Skin epidermis (tissue), 12 donors: ENCODE data around the gene AVPI1.

Experiments
- H3K27ac ChIP-seq, 21 experiments: fragments of 200-600 bp; sonication (generic) in 11 of 21; one replicate each; pipeline ENCODE4 v1.5.0; 2020; ENCODE audit warnings: mild to moderate bottlenecking in 3 of 21, inconsistent platforms in 2 of 21, moderate library complexity in 2 of 21
- H3K4me3 ChIP-seq, 7 experiments: fragments of 200-600 bp; sonication (generic) in 2 of 7; one replicate each; pipeline ENCODE4 v1.5.0; 2020; ENCODE audit warnings: inconsistent platforms in 2 of 7, mild to moderate bottlenecking in 2 of 7, moderate library complexity in 1 of 7

The AVPI1 gene

GRCh38 chr10:97686962-97687784 is at the start of gene AVPI1:
Gene AVPI1, minus strand, starts transcription at chr10:97687241. Its CDS starts 7,336 bp downstream, at chr10:97679905.
- peak within 1 kb of the TSS in 20 of 21 experiments; percentile 70 to 97 (median 84) for H3K27ac ChIP-seq
- H3K4me3 ChIP-seq, result peak within 1 kb of the TSS; percentile 46 to 82 (median 67)

- H3K4me3 ChIP-seq, result peak overlapping the region; percentile 72 to 99 (median 97)
- H3K27ac ChIP-seq, result peak overlapping the region in 19 of 21 experiments; percentile 38 to 98 (median 97)
These were observed 49.4 kb upstream of the AVPI1 start for GRCh38 chr10:97736403-97736901.

- H3K27ac ChIP-seq, result no peak overlapping the region
- H3K4me3 ChIP-seq, result no peak overlapping the region
These were observed 47.0 kb upstream of the AVPI1 start for GRCh38 chr10:97734021-97734420.

- Histone ChIP-seq H3K4me3 (no peak overlapping the region), H3K27ac (no peak overlapping the region)
These were observed 46.2 kb upstream of the AVPI1 start for GRCh38 chr10:97733256-97733655.

GRCh38 chr10:97732052-97732359 is 45.0 kb upstream of the AVPI1 start:
- H3K27ac ChIP-seq, result no peak overlapping the region
- no peak overlapping the region for H3K4me3 ChIP-seq

GRCh38 chr10:97731346-97732051 is 44.5 kb upstream of the AVPI1 start:
- Histone ChIP-seq H3K4me3 (no peak overlapping the region), H3K27ac (no peak overlapping the region)

GRCh38 chr10:97729014-97729413 is 42.0 kb upstream of the AVPI1 start:
- no peak overlapping the region for H3K4me3 ChIP-seq
- no peak overlapping the region for H3K27ac ChIP-seq

GRCh38 chr10:97726636-97727178 is 39.7 kb upstream of the AVPI1 start:
- no peak overlapping the region for H3K4me3 ChIP-seq

GRCh38 chr10:97724341-97724941 is 37.4 kb upstream of the AVPI1 start:
- Histone ChIP-seq H3K27ac (peak overlapping the region in 1 of 21 experiments; percentile 38), H3K4me3 (no peak overlapping the region)

More at GRCh38 chr10:97726636-97727178, 39.7 kb upstream of the AVPI1 start:
- peak overlapping the region in 7 of 21 experiments; percentile 1 to 48 (median 29) for H3K27ac ChIP-seq

- H3K27ac ChIP-seq, result no peak overlapping the region
These were observed 36.0 kb upstream of the AVPI1 start for GRCh38 chr10:97723001-97723400.

GRCh38 chr10:97721871-97722780 is 35.1 kb upstream of the AVPI1 start:
- Histone ChIP-seq H3K27ac (peak overlapping the region in 1 of 21 experiments; percentile 13), H3K4me3 (no peak overlapping the region)

More at GRCh38 chr10:97723001-97723400, 36.0 kb upstream of the AVPI1 start:
- no peak overlapping the region for H3K4me3 ChIP-seq

GRCh38 chr10:97719602-97720001 is 32.6 kb upstream of the AVPI1 start:
- H3K4me3 ChIP-seq, result no peak overlapping the region
- H3K27ac ChIP-seq, result peak overlapping the region in 6 of 21 experiments; percentile 25 to 72 (median 48)

GRCh38 chr10:97718659-97719142 is 31.7 kb upstream of the AVPI1 start:
- Histone ChIP-seq H3K4me3 (no peak overlapping the region), H3K27ac (peak overlapping the region in 11 of 21 experiments; percentile 16 to 73 (median 56))

GRCh38 chr10:97718178-97718577 is 31.1 kb upstream of the AVPI1 start:
- peak overlapping the region in 10 of 21 experiments; percentile 26 to 73 (median 60) for H3K27ac ChIP-seq
- no peak overlapping the region for H3K4me3 ChIP-seq

GRCh38 chr10:97717627-97718026 is 30.6 kb upstream of the AVPI1 start:
- Histone ChIP-seq H3K27ac (peak overlapping the region in 9 of 21 experiments; percentile 5 to 73 (median 64)), H3K4me3 (no peak overlapping the region)

- Histone ChIP-seq H3K27ac (peak overlapping the region in 20 of 21 experiments; percentile 84 to 97 (median 94)), H3K4me3 (peak overlapping the region; percentile 47 to 79 (median 56))
These were observed 28.3 kb upstream of the AVPI1 start for GRCh38 chr10:97715259-97715874.

- H3K27ac ChIP-seq, result peak overlapping the region; percentile 67 to 97 (median 93)
- peak overlapping the region; percentile 47 to 79 (median 56) for H3K4me3 ChIP-seq
These were observed 27.6 kb upstream of the AVPI1 start for GRCh38 chr10:97714401-97715258.
